CD4-positive, CD25-positive, alpha-beta regulatory T cell (primary cell): Measurements from ENCODE around the gene AXIN2. TPM values are rescaled to one million over a fixed set of nuclear protein-coding genes. Genes with fewer than 3 reads are reported as not detected.
A peak's percentile ranks its signal among the peaks of the same experiment; 100 is the strongest.

Experiments used
- ATAC-seq, 2 donors: fragments of 150-1000 bp; cut with Tn5 transposase; one replicate each; pipeline ENCODE4 v1.10.0; 2021; ENCODE audit warnings: low read depth in 2 of 2, moderate number of reproducible peaks in 2 of 2, moderate library complexity in 1 of 2
- DNase-seq, 3 donors: peaks; one replicate each; pipeline versions ENCODE4 v3.0.0 to v3.0.0-alpha.2; 2012 to 2022; ENCODE audit warnings: mixed read lengths in 1 of 3
- H3K27ac ChIP-seq: one replicate; pipeline ENCODE4 v1.7.0; 2013; ENCODE audit warnings: mild to moderate bottlenecking, low read length; ENCODE audit not compliant: insufficient read depth, poor library complexity, severe bottlenecking
- H3K27me3 ChIP-seq: one replicate; pipeline ENCODE4 v1.7.0; 2013; ENCODE audit warnings: low read length; ENCODE audit not compliant: control insufficient read depth, insufficient read depth
- H3K36me3 ChIP-seq: one replicate; pipeline ENCODE4 v1.7.0; 2013; ENCODE audit warnings: mild to moderate bottlenecking, low read length, moderate library complexity; ENCODE audit not compliant: control insufficient read depth, insufficient read depth
- H3K4me1 ChIP-seq: 2 replicates; pipeline ENCODE4 v1.7.0; 2013; ENCODE audit warnings: mild to moderate bottlenecking, low read length; ENCODE audit not compliant: insufficient read depth, control insufficient read depth, poor library complexity, severe bottlenecking
- H3K4me3 ChIP-seq: one replicate; pipeline ENCODE4 v1.7.0; 2013; ENCODE audit warnings: low read depth, mild to moderate bottlenecking, low read length, moderate library complexity
- H3K9me3 ChIP-seq, 2 experiments: 1 replicate in 1 of 2; 2 replicates in 1 of 2; pipeline ENCODE4 v1.7.0; 2013; ENCODE audit warnings: low read length in 2 of 2, mild to moderate bottlenecking in 1 of 2, moderate library complexity in 1 of 2; ENCODE audit not compliant: control insufficient read depth in 2 of 2
- H3K27ac Mint-ChIP-seq, 3 donors: one replicate each; pipeline ENCODE4 v1.8.0; 2020 to 2022; ENCODE audit warnings: mild to moderate bottlenecking in 3 of 3, mixed read lengths in 3 of 3, moderate library complexity in 2 of 3
- H3K27me3 Mint-ChIP-seq: one replicate; pipeline ENCODE4 v1.8.0; 2022; ENCODE audit warnings: mild to moderate bottlenecking, mixed read lengths
- H3K36me3 Mint-ChIP-seq: one replicate; pipeline ENCODE4 v1.8.0; 2020; ENCODE audit warnings: mixed read lengths
- H3K4me1 Mint-ChIP-seq, 4 donors: one replicate each; pipeline ENCODE4 v1.8.0; 2020 to 2022; ENCODE audit warnings: mixed read lengths in 4 of 4, mild to moderate bottlenecking in 1 of 4
- H3K4me3 Mint-ChIP-seq, 4 donors: one replicate each; pipeline ENCODE4 v1.8.0; 2020 to 2022; ENCODE audit warnings: mild to moderate bottlenecking in 4 of 4, mixed read lengths in 4 of 4, moderate library complexity in 3 of 4
- H3K9me3 Mint-ChIP-seq, 7 donors: one replicate each; pipeline ENCODE4 v1.8.0; 2020 to 2022; ENCODE audit warnings: mixed read lengths in 7 of 7, mild to moderate bottlenecking in 3 of 7, moderate library complexity in 2 of 7
- polyA plus RNA-seq, 4 donors: library from polyadenylated mRNA; unstranded; fragments of 300-500 nt; fragmentation: Illumina TruSeq; gene quantifications; one replicate each; pipeline ENCODE4 v1.2.3, GENCODE V29; 2021
- total RNA-seq: library from RNA; stranded (reverse); gene quantifications from one replicate; pipeline ENCODE4 v1.2.3, GENCODE V29; 2022

The AXIN2 gene
- total and polyA plus RNA-seq, 5 donors from 2014 or later = 0.80 to 17.9 (median 2.0) TPM

DNA sequence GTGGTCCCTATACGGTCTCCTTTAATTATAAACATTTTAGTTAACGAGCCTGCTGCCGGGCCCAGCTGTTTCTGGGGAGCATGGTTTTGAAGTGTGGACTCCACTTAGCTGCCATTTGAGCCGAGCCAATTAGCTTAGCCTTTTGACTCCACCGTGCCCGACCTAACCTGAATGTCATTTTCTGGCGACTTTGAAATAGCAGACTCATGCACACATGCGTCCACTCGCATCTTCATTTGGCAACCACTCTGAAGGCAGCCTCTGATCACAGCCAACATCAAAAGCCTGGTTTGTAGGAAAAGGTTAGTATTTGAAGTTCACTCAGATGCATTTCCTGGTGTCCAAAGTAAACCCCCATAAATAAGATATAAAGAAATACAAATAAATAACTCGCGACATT lies 16.8 kb downstream of the AXIN2 start:
- Mint-ChIP-seq H3K36me3 (peaks cover 42% of the 10 kb centered on the region), H3K27me3 (no peaks in the 10 kb centered on the region), H3K4me1 (peaks cover 0 to 42% (median 11%) of the 10 kb centered on the region in 4 donors), H3K27ac (no peak overlapping the region), H3K4me3 (no peak overlapping the region), H3K9me3 (peaks cover 0 to 1% (median 0%) of the 10 kb centered on the region in 7 donors)
- H3K4me3 ChIP-seq = no peak overlapping the region
- no peaks in the 10 kb centered on the region for H3K9me3 ChIP-seq
- no peak for DNase-seq
- H3K27me3 ChIP-seq = no peaks in the 10 kb centered on the region
- no peaks in the 10 kb centered on the region for H3K4me1 ChIP-seq
- peaks cover 8% of the 10 kb centered on the region for H3K36me3 ChIP-seq
- ATAC-seq = no peak
- no peak overlapping the region for H3K27ac ChIP-seq

DNA sequence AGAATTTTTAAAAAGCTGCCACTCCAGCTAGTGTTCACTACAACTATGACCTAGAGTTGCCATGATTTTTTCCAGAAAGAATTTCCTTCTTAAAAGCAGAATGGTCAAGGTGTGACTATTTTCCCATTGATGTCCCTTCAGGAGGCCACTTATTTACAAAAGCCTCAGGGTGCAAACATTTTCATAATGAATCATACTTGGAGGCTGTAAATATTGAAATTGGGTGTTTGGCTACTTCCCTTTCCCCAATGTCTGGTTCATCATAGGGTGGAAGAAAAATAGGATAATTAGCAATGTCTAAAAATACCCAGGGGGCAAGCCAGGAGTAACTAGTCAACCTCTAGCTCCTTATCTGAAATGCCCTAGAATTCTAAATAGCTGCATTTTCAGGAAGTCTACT lies 18.8 kb downstream of the AXIN2 start:
- Histone ChIP-seq H3K36me3 (peaks cover 5% of the 10 kb centered on the region), H3K9me3 (no peaks in the 10 kb centered on the region), H3K4me3 (no peak overlapping the region), H3K27ac (no peak overlapping the region), H3K4me1 (no peaks in the 10 kb centered on the region), H3K27me3 (no peaks in the 10 kb centered on the region)
- Mint-ChIP-seq H3K27ac (peak overlapping the region in 1 of 3 donors; percentile 42), H3K36me3 (peaks cover 24% of the 10 kb centered on the region), H3K4me3 (no peak overlapping the region), H3K9me3 (peaks cover 0 to 1% (median 0%) of the 10 kb centered on the region in 7 donors), H3K4me1 (peaks cover 0 to 32% (median 7%) of the 10 kb centered on the region in 4 donors), H3K27me3 (no peaks in the 10 kb centered on the region)
- ATAC-seq (no peak), DNase-seq (no peak)

GRCh38 chr17:65542067-65542466 lies 19.4 kb downstream of the AXIN2 start:
- H3K4me3 Mint-ChIP-seq = peak overlapping the region in 1 of 4 donors; percentile 21

GRCh38 chr17:65541453-65541852 lies 20.0 kb downstream of the AXIN2 start:
- Mint-ChIP-seq H3K9me3 (peaks cover 0 to 1% (median 0%) of the 10 kb centered on the region in 7 donors), H3K36me3 (peaks cover 19% of the 10 kb centered on the region), H3K4me1 (peaks cover 0 to 20% (median 5%) of the 10 kb centered on the region in 4 donors), H3K27ac (no peak overlapping the region), H3K27me3 (no peaks in the 10 kb centered on the region), H3K4me3 (peak overlapping the region in 1 of 4 donors; percentile 4)
- no peak overlapping the region for H3K4me3 ChIP-seq
- DNase-seq (no peak), ATAC-seq (no peak)
- no peaks in the 10 kb centered on the region for H3K27me3 ChIP-seq
- H3K9me3 ChIP-seq = no peaks in the 10 kb centered on the region
- H3K27ac ChIP-seq = no peak overlapping the region
- H3K4me1 ChIP-seq = no peaks in the 10 kb centered on the region
- H3K36me3 ChIP-seq = peaks cover 5% of the 10 kb centered on the region

More at GRCh38 chr17:65542067-65542466, 19.4 kb downstream of the AXIN2 start:
- peaks cover 0 to 1% (median 0%) of the 10 kb centered on the region in 7 donors for H3K9me3 Mint-ChIP-seq
- peaks cover 0 to 27% (median 5%) of the 10 kb centered on the region in 4 donors for H3K4me1 Mint-ChIP-seq
- no peaks in the 10 kb centered on the region for H3K27me3 Mint-ChIP-seq
- Histone ChIP-seq H3K27me3 (no peaks in the 10 kb centered on the region), H3K27ac (no peak overlapping the region), H3K36me3 (peaks cover 5% of the 10 kb centered on the region), H3K4me1 (no peaks in the 10 kb centered on the region), H3K9me3 (no peaks in the 10 kb centered on the region), H3K4me3 (no peak overlapping the region)
- DNase-seq (no peak), ATAC-seq (no peak)
- peaks cover 20% of the 10 kb centered on the region for H3K36me3 Mint-ChIP-seq
- no peak overlapping the region for H3K27ac Mint-ChIP-seq

DNA sequence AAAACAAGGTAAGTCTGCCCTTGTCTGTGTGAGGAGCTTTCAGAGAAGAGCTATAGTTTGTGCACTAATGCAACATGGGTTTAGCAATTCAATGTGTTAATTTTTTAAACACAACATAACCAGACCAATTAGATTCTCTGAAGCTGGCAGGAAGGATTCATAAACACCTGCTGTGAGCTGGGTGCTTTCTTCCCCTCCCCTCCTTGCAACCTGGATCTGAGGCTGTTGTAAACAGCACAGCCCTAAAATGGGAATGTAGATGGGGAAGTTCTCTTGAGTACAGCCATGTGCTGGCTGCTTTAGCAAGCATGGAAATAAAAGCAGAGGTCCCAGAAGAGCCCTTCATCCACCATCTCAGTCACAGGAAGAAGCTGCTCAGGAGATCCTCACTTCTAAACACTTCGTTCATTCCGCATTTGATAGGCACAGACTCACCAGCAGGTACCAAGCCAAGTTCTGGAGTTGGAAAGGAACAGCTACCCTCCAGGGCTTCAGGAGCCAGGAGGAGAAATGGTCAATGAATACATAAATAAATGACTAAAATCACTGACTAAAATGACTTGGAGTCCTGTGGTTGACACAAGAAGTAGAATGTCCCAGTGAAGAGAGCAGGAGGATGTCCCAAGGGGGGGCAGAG lies 21.7 kb downstream of the AXIN2 start:
- H3K9me3 ChIP-seq = no peaks in the 10 kb centered on the region
- Mint-ChIP-seq H3K9me3 (peaks cover 0 to 1% (median 0%) of the 10 kb centered on the region in 7 donors), H3K36me3 (peaks cover 27% of the 10 kb centered on the region), H3K27me3 (no peaks in the 10 kb centered on the region), H3K4me1 (peaks cover 0 to 17% (median 4%) of the 10 kb centered on the region in 4 donors), H3K27ac (peak overlapping the region; percentile 3 to 69 (median 3)), H3K4me3 (no peak overlapping the region)
- ATAC-seq = no peak
- H3K27me3 ChIP-seq = no peaks in the 10 kb centered on the region
- no peak overlapping the region for H3K27ac ChIP-seq
- no peak for DNase-seq
- H3K36me3 ChIP-seq = peaks cover 5% of the 10 kb centered on the region
- no peaks in the 10 kb centered on the region for H3K4me1 ChIP-seq
- H3K4me3 ChIP-seq = no peak overlapping the region

DNA sequence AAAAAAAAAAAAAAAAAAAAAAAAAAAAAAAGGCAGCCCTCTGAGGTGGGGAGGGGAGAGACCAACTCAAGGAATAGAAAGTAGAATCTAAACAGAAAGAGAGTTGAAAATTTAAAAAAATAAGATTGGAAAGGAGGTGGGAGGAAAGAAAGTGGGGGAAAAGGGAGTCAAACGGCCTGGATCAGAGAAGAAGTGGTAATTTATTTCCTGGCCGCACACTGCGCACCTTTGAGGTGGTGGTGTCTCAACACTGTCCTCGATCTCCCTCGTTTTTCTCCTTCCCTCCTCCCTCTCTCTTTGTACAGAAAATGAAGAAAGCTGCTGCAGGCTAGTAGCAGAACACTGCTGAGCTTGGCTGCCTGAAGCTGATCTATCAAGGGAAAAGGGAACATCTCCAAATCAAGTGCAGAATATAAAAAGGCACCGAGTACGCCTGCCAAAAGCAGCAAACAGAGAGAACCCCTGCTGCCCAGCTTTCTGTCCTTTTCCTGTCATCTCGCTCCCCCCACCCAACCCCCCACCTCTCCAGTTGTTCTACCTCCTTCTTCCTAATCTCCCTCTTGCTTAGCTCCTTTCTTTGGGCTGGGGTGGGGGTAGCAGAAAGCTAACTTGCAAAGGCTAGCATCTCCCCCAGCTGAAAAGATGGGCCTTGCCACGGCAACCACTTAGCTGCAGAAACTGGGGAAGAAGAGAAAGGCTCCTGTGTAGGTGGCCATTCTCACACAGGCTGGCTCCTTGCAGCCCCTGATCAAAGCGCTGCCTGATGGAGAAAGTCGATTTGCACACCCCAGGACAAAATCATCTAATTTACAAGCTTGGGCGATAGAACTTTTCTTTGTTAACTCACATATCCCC lies 22.5 kb downstream of the AXIN2 start:
- no peak overlapping the region for H3K4me3 ChIP-seq
- no peaks in the 10 kb centered on the region for H3K27me3 ChIP-seq
- H3K4me3 Mint-ChIP-seq = peak overlapping the region in 2 of 4 donors; percentile 8 to 25
- H3K4me1 Mint-ChIP-seq = peaks cover 0 to 17% (median 4%) of the 10 kb centered on the region in 4 donors
- no peaks in the 10 kb centered on the region for H3K27me3 Mint-ChIP-seq
- DNase-seq (no peak), ATAC-seq (no peak)
- H3K36me3 Mint-ChIP-seq = peaks cover 32% of the 10 kb centered on the region
- H3K27ac ChIP-seq = no peak overlapping the region
- peaks cover 5% of the 10 kb centered on the region for H3K36me3 ChIP-seq
- no peaks in the 10 kb centered on the region for H3K9me3 ChIP-seq
- H3K4me1 ChIP-seq = no peaks in the 10 kb centered on the region
- H3K9me3 Mint-ChIP-seq = peaks cover 0 to 1% (median 0%) of the 10 kb centered on the region in 7 donors
- peak overlapping the region in 2 of 3 donors; percentile 3 to 27 for H3K27ac Mint-ChIP-seq

GRCh38 chr17:65537845-65538674 lies 23.4 kb downstream of the AXIN2 start:
- Mint-ChIP-seq H3K4me1 (peaks cover 0 to 17% (median 4%) of the 10 kb centered on the region in 4 donors), H3K27me3 (no peaks in the 10 kb centered on the region), H3K9me3 (peaks cover 0 to 1% (median 0%) of the 10 kb centered on the region in 7 donors), H3K27ac (peak overlapping the region in 1 of 3 donors; percentile 51), H3K36me3 (peaks cover 31% of the 10 kb centered on the region), H3K4me3 (peak overlapping the region in 1 of 4 donors; percentile 59)
- Histone ChIP-seq H3K36me3 (peaks cover 5% of the 10 kb centered on the region), H3K27me3 (no peaks in the 10 kb centered on the region), H3K27ac (no peak overlapping the region), H3K9me3 (no peaks in the 10 kb centered on the region), H3K4me1 (no peaks in the 10 kb centered on the region), H3K4me3 (no peak overlapping the region)
- peak in 2 of 3 donors; percentile 12 to 36 for DNase-seq
- ATAC-seq = peak in 1 of 2 donors; percentile 32
